GM21423 (cell line): ENCODE data around the gene IL17REL.

Experiments used
- ATAC-seq: cut with Tn5 transposase; IDR thresholded peaks from one replicate; pipeline ENCODE4 v1.9.1; 2021; ENCODE audit warnings: mild to moderate bottlenecking, moderate library complexity; ENCODE audit not compliant: unreplicated experiment

IL17REL gene

GRCh38 chr22:49958931-49959781 is 53.4 kb downstream of the IL17REL start:
- no peak for ATAC-seq

GRCh38 chr22:49958366-49958921 is 54.1 kb downstream of the IL17REL start:
- no peak for ATAC-seq

GRCh38 chr22:49957826-49958365 is 54.7 kb downstream of the IL17REL start:
- no peak for ATAC-seq

GRCh38 chr22:49956914-49957825 is 55.4 kb downstream of the IL17REL start:
- no peak for ATAC-seq

GRCh38 chr22:49956418-49956770 is 56.2 kb downstream of the IL17REL start:
- ATAC-seq, result no peak

GRCh38 chr22:49955581-49956417 is 56.8 kb downstream of the IL17REL start:
- ATAC-seq, result no peak

GRCh38 chr22:49954991-49955580 is 57.5 kb downstream of the IL17REL start:
- no peak for ATAC-seq

GRCh38 chr22:49954354-49954753 is 58.2 kb downstream of the IL17REL start:
- ATAC-seq, result no peak

- no peak for ATAC-seq
These were observed 58.8 kb downstream of the IL17REL start for GRCh38 chr22:49953680-49954344.

GRCh38 chr22:49953027-49953679 is 59.4 kb downstream of the IL17REL start:
- no peak for ATAC-seq

GRCh38 chr22:49951986-49952896 is 60.3 kb downstream of the IL17REL start:
- no peak for ATAC-seq

GRCh38 chr22:49951678-49951985 is 60.9 kb downstream of the IL17REL start:
- no peak for ATAC-seq

- no peak for ATAC-seq
These were observed 61.4 kb downstream of the IL17REL start for GRCh38 chr22:49951000-49951677.

- no peak for ATAC-seq
These were observed 62.1 kb downstream of the IL17REL start for GRCh38 chr22:49950396-49950994.

GRCh38 chr22:49949914-49950292 is 62.7 kb downstream of the IL17REL start:
- ATAC-seq, result no peak

- ATAC-seq, result no peak
These were observed 63.3 kb downstream of the IL17REL start for GRCh38 chr22:49948958-49949913.
